T1000 (cell line): ENCODE results near the gene RAB5B.
"Not testable (repeated sequence)": the region's sequence is repeated elsewhere in the genome, so short reads cannot be mapped to it uniquely, and the experiment has no call there.

Experiments used
- DNase-seq: peaks from one replicate; lab custom pipeline; 2025; ENCODE audit warnings: mixed read lengths; lab: John Stamatoyannopoulos, UW

The RAB5B gene

GRCh38 chr12:56018356-56018755 lies 44.5 kb downstream of the RAB5B start:
- DNase-seq: no peak

DNA sequence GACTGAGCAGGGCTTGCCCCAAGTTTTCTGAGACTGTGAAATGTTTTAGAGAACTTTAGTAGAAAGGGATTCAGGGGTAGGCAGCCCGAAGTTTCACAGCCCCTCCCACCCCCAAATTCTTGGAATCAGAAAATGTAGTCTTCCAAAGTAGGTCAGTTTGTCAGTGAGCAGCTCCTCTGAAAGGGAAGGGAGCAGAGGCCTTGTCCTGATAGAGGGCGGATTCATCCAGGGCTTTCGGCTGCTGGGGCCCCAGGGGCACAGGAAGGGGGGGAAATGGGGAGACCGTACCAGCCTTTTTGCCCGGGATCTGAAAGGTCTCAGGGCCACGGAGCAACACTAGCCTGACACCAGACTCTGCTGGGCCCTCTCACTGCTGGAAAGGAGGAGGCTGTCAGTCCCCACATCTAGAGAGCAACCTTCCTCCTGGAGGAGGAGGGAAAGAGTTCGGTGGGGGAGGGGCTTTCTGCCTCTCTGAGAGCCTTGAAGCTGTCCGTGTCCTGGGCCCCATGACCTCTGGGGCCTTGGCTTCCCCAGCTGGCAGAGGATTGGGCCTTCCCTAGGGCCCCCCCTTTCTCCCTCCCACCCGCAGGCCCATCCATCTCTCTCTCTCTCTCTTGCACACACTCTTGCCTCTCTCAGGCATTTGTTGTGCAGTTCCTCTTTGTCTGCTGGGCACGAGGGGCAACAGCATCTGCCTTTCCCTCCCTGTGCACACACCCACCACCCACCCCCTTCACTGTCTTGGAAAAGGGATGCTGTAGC lies 46.7 kb downstream of the RAB5B start, which contains the start of gene IKZF4:
TSS of gene IKZF4 (plus strand) at position 621 of the 762 bp plus-strand sequence. CDS start 451 bp downstream, outside the sequence.
- no peak for DNase-seq

- no peak for DNase-seq
Measured at GRCh38 chr12:56021889-56022497, 48.1 kb downstream of the RAB5B start.

GRCh38 chr12:56028511-56029165 lies 54.8 kb downstream of the RAB5B start:
- no peak for DNase-seq

DNA sequence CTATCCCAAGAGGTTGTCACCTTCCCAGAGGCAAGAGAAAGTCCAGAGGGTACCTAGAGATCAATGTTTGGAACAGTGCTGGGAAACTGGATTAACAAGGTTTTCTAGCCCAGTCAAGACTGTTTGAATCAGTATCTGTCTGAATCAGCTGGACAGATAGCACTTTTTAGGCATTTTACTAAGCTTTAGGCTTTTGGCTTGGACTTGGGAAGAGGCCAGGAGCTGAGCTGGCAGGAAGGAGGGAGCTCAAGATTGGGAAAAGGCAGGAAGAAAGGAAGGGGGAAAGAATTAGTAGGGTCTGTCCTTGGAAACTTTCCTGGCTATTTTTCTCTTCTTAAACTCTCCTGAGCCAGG lies 55.3 kb downstream of the RAB5B start:
- no peak for DNase-seq

DNA sequence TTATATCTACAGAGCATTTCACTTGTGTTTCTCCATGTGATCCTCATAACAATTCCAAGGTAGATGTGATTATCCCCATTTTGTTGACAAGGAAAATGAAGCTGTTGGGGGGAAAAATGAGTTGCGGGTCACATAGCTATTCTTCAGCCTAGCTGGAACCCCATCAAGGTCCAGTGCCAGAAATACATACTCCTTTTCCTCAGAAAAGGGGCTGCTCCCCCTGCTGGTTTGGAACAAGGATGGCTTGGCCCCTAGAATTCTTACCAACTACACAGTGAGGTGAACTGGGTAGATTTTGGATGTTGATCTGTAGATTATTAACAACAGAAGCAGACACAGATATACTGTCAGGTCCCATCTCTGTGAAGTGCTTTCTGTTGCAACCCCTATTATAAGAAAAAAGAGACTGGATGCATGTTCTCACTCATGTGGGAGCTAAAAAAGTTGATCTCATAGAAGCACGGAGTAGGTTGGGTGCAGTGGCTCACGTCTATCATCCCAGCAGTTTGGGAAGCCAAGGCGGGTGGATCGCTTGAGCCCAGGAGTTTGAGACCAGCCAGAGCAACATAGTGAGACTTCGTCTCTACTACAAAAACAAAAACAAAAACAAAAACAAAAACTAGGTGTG lies 55.9 kb downstream of the RAB5B start:
- DNase-seq: peak; percentile 23

GRCh38 chr12:56031987-56032386 lies 58.1 kb downstream of the RAB5B start:
- DNase-seq: no peak

- DNase-seq: no peak
Measured at GRCh38 chr12:56034586-56035332, 60.9 kb downstream of the RAB5B start.

GRCh38 chr12:56037161-56037560 lies 63.3 kb downstream of the RAB5B start:
- DNase-seq: no peak

- DNase-seq: no peak
Measured at GRCh38 chr12:56038022-56038655, 64.3 kb downstream of the RAB5B start.

- DNase-seq: no peak
Measured at GRCh38 chr12:56040151-56040550, 66.3 kb downstream of the RAB5B start.

GRCh38 chr12:56040963-56041551 lies 67.2 kb downstream of the RAB5B start:
- DNase-seq: no peak

- DNase-seq: peak; percentile 94
Measured at GRCh38 chr12:56041552-56042429, 67.9 kb downstream of the RAB5B start, which contains the start of gene RPS26. Gene RPS26 (plus strand): TSS chr12:56041918. CDS start chr12:56042167, 249 bp downstream.

GRCh38 chr12:56042430-56042813 lies 68.5 kb downstream of the RAB5B start:
- DNase-seq: not testable (repeated sequence)

DNA sequence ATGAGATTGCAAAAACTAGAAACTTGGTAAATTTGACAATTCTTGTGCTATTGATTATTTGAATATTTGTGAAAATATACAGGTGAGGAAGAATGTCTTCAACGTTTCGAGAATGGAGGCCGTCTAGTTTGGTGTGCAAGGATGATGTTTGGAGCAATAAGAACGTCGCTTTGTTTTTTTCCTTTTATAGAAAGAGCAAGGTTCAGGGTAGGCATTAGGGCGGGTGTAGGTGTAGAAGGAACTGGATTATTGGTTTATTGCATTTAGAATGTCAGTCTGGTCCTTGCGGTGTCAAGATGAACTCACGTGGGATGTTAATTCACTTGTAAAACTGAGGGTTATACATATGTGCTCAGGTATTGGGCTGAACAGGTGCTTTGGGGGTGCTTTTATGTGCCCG lies 69.0 kb downstream of the RAB5B start:
- no peak for DNase-seq
